ENCODE results near the gene RAVER1.

DNA sequence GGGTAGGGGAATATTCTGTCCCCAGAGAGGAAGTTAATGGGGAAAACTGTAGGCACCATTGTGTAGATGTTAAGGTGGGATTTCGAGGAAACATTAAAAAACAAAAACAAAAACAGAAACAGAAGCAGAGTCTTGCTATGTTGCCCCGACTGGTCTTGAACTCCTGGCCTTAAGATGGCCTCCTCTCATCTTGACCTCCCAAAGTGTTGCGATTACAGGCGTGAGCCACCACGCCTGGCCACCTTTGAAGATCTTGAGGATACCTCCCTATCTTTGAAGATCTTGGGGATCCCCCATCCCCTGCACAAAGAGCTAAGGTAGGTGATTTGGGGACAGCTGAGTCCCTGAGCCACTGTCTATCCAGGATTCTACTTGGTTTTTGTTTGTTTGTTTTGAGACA lies 6.6 kb upstream of the RAVER1 start:
- TF ChIP-seq, protein P1, sequence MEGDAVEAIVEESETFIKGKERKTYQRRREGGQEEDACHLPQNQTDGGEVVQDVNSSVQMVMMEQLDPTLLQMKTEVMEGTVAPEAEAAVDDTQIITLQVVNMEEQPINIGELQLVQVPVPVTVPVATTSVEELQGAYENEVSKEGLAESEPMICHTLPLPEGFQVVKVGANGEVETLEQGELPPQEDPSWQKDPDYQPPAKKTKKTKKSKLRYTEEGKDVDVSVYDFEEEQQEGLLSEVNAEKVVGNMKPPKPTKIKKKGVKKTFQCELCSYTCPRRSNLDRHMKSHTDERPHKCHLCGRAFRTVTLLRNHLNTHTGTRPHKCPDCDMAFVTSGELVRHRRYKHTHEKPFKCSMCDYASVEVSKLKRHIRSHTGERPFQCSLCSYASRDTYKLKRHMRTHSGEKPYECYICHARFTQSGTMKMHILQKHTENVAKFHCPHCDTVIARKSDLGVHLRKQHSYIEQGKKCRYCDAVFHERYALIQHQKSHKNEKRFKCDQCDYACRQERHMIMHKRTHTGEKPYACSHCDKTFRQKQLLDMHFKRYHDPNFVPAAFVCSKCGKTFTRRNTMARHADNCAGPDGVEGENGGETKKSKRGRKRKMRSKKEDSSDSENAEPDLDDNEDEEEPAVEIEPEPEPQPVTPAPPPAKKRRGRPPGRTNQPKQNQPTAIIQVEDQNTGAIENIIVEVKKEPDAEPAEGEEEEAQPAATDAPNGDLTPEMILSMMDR (IDR thresholded peaks at IDR 0.05) = no peak
- TF ChIP-seq EP300 (IDR thresholded peaks at IDR 0.05) = no peak
- no peak for TF ChIP-seq POLR2A (IDR thresholded peaks at IDR 0.05)

Data from stomach (tissue), 4 donors.